Measurements from ENCODE around the gene LRRC59.

Gene LRRC59

GRCh38 chr17:50361561-50362480 lies 35.5 kb downstream of the LRRC59 start:
- DNase-seq (ENCODE audit: low read depth): peak; percentile 33

DNA sequence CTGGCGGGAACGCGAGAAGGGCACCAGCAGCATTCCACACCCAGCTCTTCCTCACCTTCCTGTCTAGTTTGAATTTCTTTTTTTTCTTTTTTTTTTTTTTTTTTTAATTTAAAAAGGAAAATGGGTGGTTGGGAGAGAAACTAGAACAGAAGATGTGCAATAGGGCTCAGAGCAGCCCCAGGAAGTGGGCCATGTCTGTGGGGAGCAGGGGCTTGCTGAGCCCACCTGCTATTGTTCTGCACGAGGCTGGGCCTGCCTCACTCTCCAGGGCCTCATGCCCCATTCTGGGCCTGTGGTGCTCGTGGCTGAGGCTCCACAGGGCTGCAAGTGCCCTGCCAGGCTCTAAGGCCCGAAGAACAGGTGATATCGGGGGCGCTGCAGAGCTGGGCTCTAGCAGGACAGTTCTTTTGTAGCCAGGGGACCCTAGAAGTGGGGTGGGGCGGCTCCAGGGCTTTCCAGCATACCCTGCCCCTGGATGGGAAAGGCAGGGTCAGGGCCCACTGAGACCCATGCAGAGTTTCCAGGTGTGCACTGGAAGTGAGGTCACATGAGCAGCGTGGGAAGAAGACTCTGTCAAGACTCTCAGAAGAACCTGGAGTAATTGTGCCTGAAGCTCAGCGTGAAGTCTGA lies 36.7 kb downstream of the LRRC59 start:
- DNase-seq (ENCODE audit: low read depth): no peak

DNA sequence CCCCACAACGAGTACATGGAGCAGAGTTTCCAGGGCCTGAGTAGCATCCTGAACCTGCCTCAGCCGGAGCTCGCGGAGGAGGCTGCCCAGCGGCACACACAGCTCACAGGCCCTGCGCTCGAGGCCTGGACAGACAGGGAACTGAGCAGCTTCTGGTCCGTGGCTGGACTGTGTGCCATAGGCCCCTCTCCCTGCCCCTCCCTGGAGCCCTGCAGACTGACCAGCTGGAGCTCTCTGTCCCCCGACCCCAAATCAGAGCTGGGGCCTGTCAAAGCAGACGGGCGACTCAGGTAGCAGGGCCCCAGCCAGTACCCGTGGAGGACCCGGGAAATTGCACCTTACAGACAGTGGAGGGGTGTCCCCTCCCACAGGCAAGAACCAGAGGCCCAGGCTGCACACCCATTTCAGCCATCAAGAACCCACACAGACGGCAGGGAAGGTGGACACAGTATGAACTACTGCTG lies 37.3 kb downstream of the LRRC59 start:
- no peak for DNase-seq (ENCODE audit: low read depth)

- no peak for DNase-seq (ENCODE audit: low read depth)
Measured at GRCh38 chr17:50359005-50359699, 38.2 kb downstream of the LRRC59 start.

DNA sequence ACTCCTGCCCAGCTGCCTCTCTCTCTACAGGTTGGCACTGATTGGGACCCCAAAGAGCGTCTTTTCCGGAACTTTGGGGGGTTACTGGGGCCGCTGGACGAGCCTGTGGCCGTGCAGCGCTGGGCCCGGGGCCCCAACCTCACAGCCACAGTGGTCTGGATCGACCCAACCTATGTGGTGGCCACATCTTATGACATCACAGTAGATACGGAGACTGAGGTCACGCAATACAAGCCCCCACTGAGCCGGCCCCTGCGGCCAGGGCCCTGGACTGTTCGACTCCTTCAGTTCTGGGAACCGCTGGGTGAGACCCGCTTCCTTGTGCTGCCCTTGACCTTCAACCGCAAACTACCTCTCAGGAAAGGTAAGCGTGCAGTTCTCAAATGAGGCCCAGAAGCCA lies 39.1 kb downstream of the LRRC59 start:
- DNase-seq (ENCODE audit: low read depth): no peak

- DNase-seq (ENCODE audit: low read depth): no peak
Measured at GRCh38 chr17:50356892-50357510, 40.3 kb downstream of the LRRC59 start.

DNA sequence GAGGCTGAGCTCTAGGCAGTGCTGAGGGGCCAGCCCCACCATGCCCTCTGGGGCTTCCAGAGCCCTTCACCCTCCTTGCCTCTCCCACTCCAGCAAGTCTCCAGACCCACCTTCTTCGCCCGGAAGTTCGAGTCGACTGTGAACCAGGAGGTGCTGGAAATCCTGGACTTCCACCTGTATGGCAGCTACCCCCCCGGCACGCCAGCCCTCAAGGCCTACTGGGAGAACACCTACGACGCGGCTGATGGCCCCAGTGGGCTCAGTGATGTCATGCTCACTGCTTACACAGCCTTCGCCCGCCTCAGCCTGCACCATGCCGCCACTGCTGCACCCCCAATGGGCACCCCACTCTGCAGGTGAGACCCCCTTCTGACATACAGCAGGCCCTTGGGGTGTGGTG lies 40.9 kb downstream of the LRRC59 start:
- DNase-seq (ENCODE audit: low read depth): no peak

- no peak for DNase-seq (ENCODE audit: low read depth)
Measured at GRCh38 chr17:50355701-50356341, 41.5 kb downstream of the LRRC59 start.

DNA sequence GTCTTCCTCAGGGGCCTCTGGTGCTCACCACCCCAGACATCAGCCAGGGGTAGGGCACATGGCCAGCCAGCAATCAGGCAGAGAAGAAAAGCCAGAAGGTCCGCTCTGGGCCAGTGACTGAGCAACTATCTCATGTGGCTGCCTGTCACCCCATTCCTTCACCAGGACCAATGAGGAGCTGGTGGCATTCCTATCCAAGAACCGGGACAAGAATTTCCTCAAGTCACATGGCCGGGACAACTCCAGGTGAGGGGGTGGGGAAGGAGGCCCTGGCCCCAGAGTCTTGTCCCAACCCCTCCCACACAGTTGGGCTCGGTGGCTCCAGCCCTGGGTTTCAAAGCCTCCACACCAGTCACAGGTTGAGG lies 42.0 kb downstream of the LRRC59 start:
- DNase-seq (ENCODE audit: low read depth): no peak

GRCh38 chr17:50354776-50355175 lies 42.5 kb downstream of the LRRC59 start:
- DNase-seq (ENCODE audit: low read depth): no peak

DNA sequence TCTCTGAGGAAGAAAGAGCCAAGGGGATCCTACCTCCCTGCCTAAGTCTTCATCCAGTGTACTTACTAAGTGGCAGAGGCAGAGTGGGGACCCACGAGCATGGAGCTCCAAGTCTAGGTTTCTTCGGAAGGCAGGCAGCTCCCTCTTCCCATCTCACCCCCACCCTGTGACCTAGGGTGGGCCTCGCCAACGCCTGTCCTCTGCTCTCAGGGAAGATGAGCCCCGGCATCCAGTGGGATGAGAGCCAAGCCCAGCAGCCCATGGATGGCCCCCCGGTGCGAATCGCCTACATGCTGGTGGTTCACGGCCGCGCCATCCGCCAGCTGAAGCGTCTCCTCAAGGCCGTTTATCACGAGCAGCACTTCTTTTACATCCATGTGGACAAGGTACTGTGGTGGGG lies 43.1 kb downstream of the LRRC59 start:
- no peak for DNase-seq (ENCODE audit: low read depth)

DNA sequence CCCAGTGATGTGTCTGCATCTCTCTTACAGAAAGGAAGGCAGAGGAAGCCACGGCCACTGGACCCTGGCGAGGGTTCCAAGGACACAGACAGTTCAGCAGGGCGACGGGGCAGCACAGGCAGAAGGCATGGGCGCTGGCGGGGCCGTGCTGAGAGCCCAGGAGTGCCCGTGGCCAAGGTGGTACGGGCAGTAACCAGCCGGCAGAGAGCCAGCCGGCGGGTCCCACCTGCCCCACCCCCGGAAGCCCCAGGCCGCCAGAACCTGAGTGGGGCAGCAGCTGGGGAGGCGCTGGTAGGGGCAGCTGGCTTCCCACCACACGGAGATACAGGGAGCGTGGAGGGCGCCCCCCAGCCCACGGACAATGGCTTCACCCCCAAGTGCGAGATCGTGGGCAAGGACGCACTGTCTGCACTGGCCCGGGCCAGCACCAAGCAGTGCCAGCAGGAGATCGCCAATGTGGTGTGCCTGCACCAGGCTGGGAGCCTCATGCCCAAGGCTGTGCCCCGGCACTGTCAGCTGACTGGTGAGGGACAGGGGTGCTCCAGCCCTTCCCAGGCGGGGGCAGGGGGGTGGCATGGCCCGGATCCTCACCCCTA lies 43.6 kb downstream of the LRRC59 start:
- no peak for DNase-seq (ENCODE audit: low read depth)

GRCh38 chr17:50352693-50353599 lies 44.4 kb downstream of the LRRC59 start:
- DNase-seq (ENCODE audit: low read depth): no peak

- no peak for DNase-seq (ENCODE audit: low read depth)
Measured at GRCh38 chr17:50352072-50352692, 45.1 kb downstream of the LRRC59 start.

- DNase-seq (ENCODE audit: low read depth): no peak
Measured at GRCh38 chr17:50350733-50351132, 46.6 kb downstream of the LRRC59 start.

GRCh38 chr17:50349243-50349600 lies 48.1 kb downstream of the LRRC59 start:
- DNase-seq (ENCODE audit: low read depth): no peak

GRCh38 chr17:50348522-50349242 lies 48.6 kb downstream of the LRRC59 start:
- no peak for DNase-seq (ENCODE audit: low read depth)

- DNase-seq (ENCODE audit: low read depth): no peak
Measured at GRCh38 chr17:50347894-50348291, 49.4 kb downstream of the LRRC59 start.
